Erythroblast (primary cell): ENCODE measurements around the gene NMT1.

Experiments
- GATA1 ChIP-seq: IDR thresholded peaks from 2 replicates; pipeline ENCODE4 v1.6.1; 2011; ENCODE audit warnings: low read depth, mild to moderate bottlenecking, control low read depth, low read length, moderate library complexity
- POLR2A ChIP-seq: IDR thresholded peaks from 2 replicates; pipeline ENCODE4 v1.6.1; 2011; ENCODE audit warnings: mild to moderate bottlenecking, low read length

GRCh38 chr17:45018848-45019711 lies 42.0 kb upstream of the NMT1 start:
- TF ChIP-seq POLR2A (no peak), GATA1 (no peak)
